GM18873 (cell line): Measurements from ENCODE around the gene PNLDC1.
"Not testable (repeated sequence)": the region's sequence is repeated elsewhere in the genome, so short reads cannot be mapped to it uniquely, and the experiment has no call there.

Experiments used
- ATAC-seq: cut with Tn5 transposase; IDR thresholded peaks from one replicate; pipeline ENCODE4 v1.9.1; 2021; ENCODE audit warnings: mild to moderate bottlenecking, moderate library complexity, moderate number of reproducible peaks; ENCODE audit not compliant: unreplicated experiment, low FRiP score

Gene PNLDC1

DNA sequence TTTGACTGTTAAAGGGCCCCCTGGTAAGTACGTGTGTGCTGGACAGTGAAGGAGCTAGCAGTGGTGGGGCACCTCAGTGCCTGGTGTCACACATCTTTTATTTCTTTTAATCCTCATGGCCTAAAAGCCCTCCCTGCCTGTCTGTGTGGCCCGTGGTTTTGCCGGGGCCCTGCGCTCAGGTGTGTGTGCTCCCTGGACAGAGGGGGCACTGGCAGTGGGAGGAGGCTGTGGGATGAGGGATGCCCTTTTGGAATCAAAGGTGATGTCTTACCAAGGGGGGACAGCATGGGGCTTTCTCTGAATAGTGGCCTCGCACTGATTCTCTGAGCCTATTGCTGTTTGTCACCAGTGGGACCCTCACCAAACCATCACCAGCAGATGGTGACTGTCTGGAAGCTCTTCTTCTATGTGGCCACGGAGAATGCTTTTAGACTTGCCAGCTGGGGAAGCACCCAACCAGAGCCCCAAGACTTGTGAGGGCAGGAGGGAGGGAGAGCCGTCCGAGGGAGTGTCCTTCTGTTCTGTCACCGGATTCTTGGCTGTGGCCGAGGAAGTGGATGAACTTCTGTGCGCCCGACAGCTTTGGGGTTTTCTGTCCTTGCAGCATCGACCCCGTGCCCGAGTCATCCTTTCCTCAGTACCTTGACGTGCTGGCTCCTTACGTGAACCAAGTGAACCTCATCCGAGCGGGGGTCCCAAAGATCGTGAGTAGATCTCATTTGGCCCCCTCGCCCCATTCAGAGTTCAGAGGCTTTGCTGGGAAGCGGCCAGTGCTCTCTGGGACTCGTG is 18.1 kb downstream of the PNLDC1 start:
- no peak for ATAC-seq

GRCh38 chr6:159819098-159819497 is 19.0 kb downstream of the PNLDC1 start:
- ATAC-seq = no peak

- ATAC-seq = no peak
These were observed 20.0 kb downstream of the PNLDC1 start for GRCh38 chr6:159819932-159820640.

GRCh38 chr6:159821122-159821521 is 21.0 kb downstream of the PNLDC1 start:
- ATAC-seq = no peak

GRCh38 chr6:159821726-159822125 is 21.6 kb downstream of the PNLDC1 start:
- ATAC-seq = no peak

DNA sequence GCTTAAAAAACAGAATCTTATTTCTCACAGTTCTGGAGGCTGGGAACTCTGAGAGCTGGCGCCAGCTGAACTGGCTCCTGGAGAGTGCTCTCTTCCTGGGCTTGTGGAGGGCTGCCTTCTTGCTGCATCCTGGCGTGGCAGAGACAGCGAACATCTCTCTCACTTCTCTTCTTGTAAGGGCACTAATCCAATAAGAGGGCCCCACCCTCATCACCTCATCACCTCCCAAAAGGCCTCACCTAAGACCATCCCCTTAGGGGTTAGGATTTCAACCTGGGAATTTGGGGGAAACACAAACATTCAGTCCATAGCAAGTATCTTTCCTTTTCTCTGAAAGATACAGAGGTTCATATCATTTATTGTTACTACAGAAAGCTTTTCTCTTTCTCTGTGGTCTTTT is 23.9 kb downstream of the PNLDC1 start:
- ATAC-seq = no peak

GRCh38 chr6:159824690-159825089 is 24.6 kb downstream of the PNLDC1 start:
- ATAC-seq = not testable (repeated sequence)

DNA sequence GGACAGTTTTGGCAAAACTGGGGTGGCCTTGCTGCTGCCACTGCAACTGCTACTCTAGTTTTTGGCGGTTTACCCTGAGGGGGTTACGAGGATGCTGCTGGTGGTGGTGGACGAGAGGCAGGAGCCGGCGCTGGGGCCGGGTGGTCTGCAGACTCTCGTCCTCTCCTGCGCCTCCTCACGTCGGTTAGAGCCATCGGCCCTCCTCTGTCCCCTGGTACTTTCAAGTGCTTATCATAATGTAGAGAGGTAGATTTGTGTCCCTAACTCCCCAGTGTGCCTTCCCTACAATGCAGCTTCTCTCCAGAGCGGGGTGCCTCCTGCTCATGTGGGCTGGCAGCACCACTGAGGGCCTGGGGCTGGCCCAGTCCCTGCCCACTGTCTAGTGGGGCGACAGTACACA is 25.9 kb downstream of the PNLDC1 start:
- no peak for ATAC-seq

GRCh38 chr6:159826968-159827647 is 27.0 kb downstream of the PNLDC1 start:
- ATAC-seq = no peak

- no peak for ATAC-seq
These were observed 28.0 kb downstream of the PNLDC1 start for GRCh38 chr6:159828074-159828473.

DNA sequence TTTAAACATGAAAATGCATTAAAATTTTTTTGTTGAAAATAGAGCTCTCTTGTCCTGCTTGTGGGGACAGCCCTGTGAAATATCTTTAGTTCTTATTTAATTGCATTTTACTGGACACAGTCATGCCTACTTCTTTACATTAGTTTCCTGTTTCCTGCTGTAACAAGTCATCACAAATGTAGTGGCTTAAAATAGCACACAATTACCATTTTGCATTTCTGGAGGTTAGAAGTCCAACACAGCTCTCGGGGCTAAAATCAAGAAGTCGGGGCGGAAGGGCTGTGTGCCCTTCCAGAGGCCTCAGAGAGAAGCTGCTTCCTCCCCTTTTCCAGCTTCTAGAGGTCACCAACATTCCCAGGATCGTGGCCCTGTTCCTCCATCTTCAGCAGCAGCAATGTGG is 29.4 kb downstream of the PNLDC1 start:
- no peak for ATAC-seq

GRCh38 chr6:159830501-159831372 is 30.7 kb downstream of the PNLDC1 start:
- no peak for ATAC-seq

DNA sequence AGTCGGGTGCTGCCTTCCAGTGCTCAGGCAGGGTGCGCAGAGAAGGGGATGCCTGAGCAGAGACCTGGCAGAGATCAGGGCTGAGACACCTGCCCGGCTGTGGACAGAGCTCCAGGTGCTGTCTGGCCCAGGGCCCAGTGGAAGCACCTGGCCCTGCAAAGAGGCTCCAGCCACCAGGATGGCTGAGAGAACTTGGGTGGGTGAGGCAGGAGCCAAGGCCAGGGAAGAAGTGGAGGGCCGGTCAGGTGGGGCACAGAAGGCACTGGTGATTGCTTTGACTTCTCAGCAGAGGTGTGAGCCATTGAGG is 31.2 kb downstream of the PNLDC1 start:
- no peak for ATAC-seq

- ATAC-seq = no peak
These were observed 32.9 kb downstream of the PNLDC1 start for GRCh38 chr6:159832946-159833345.

GRCh38 chr6:159833556-159833955 is 33.5 kb downstream of the PNLDC1 start:
- no peak for ATAC-seq

DNA sequence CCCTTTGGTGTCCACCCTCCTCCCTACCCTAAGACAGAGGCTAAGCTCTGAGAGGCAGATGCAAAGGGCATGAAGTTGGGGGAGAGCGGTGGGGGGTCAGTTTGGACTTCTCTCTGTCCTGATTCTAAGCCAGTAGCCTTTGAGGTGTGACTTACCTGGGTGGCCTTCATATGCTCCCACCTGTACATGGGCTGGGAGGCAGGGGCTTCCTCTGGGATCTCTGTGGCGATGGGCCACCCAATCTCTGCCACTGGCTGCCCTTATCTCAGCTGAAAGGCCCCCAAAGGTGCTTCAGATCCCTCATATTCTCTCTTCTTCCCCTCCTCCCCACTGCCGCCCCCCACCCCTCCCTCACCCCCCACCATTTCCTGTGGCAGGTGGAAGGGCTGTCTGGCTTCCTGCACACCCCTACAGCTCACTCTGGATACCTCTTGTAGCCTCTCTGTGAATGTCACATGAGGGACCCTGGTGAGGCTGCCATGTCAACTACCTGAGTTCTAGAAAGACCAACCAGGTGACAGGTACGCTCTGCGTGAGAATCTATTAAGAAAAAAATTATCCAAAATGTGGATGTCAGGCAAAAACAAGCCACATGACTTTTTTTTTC is 34.0 kb downstream of the PNLDC1 start:
- no peak for ATAC-seq

DNA sequence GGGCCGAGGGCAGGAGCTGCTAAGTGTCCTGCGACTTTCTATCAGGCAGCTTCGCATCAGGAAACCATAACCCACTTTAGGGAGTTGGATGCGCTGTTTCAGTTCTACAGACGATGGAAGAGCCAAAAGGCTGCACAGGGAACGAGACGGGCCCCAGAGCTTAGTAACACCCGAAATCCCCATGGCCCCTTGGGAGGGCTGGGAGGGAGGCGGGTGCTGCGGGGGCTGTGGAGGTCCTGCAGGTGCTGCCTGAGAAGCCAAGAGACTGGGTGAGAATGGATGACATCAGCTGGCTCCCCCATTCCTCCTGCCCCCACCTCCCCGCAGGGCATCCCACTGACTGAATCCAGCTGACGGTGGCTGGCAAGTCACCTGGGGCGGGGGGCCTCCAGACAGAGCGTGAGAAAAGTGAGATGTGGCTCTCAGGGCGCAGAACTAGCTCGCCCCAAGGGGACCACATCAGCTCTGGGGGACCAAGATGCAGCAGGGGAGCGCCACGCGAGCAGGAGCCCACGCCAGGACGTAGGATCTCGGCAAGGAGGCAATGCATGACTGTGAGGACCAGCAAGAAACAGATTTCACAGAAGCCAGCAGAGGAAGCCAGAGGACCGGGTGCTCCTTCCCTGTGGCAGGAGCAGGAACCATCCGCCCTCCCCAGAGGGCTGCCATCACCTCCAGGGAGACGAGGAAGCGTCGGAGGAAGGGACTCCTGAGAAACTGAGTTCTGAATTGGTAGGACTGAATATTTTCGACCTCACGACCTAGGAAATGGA is 36.8 kb downstream of the PNLDC1 start:
- ATAC-seq = no peak

DNA sequence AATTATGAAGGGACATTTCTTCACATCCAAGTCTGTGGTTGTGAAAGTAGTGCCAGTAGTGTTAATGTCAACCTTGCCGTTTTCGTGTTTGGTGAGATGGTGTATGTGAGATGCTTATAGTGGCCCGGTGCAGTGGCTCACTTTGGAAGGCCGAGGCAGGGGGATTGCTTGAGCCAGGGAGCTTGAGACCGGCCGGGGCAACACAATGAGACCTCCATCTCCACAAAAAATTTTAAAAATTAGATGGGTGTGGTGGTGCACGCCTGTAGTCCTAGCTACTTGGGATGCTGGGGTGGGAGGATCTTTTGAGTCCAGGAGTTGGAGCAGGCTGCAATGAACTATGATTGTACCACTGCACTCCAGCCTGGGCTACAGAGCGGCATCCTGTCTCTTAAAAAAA is 37.4 kb downstream of the PNLDC1 start:
- ATAC-seq = no peak

DNA sequence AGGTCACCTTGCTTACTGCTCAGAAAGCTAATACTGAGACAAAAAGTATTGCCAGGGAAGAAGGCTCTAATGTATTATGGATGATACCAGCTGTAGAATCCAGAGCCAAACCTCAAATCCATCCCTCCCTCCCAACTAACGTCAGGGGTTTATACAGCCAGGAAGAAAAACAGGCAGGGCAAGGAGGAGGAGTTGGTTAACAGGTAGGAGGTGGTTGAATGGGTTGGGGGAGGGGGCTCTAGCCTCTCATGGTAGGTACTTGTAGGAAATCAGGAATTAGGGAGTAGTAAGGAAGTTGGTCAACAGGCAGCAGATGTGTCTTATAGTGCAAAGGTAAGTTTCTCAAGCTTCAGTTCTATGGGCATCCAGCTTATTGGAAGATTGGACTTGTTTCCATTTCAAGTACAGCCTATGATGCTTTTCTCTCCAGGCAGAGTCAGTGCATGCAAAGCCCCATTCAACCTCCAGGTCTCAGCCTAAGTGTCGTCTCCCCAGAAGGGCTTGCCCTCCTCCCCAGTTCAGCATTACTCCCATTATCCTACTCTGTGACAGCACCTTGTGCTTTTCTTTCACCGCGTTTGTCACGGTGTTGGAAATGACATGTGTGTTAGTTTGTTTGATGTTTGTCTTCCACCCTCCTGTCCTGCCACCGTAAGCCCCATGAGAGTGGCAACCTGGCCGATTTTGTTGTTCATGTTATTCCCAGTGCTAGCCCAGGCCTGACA is 38.1 kb downstream of the PNLDC1 start:
- ATAC-seq = no peak
